Psoas muscle (tissue), 8 donors: Measurements from ENCODE around the gene ASAP2. TPM values are rescaled to one million over a fixed set of nuclear protein-coding genes. Genes with fewer than 3 reads are reported as not detected.

Experiments
- ATAC-seq, 4 donors: fragments of 200-7000 bp; cut with Tn5 transposase; one replicate each; pipeline ENCODE4 v1.9.1; 2020; ENCODE audit warnings: moderate library complexity in 3 of 4, mild to moderate bottlenecking in 2 of 4
- DNase-seq, 2 donors: peaks; one replicate each; pipeline ENCODE4 v3.0.0-alpha.2; 2020
- H3K27ac ChIP-seq: fragments of 200-600 bp; one replicate; pipeline ENCODE4 v1.8.0; 2022
- H3K27me3 ChIP-seq, 3 donors: fragments of 200-600 bp in 1 of 3; one replicate each; pipeline versions ENCODE4 v1.6.1 to v1.8.0; 2013 to 2022; ENCODE audit warnings: low read length in 2 of 3, mild to moderate bottlenecking in 2 of 3, moderate library complexity in 1 of 3; ENCODE audit not compliant: insufficient read depth in 3 of 3
- H3K36me3 ChIP-seq, 2 donors: fragments of 200-600 bp in 1 of 2; one replicate each; pipeline versions ENCODE4 v1.6.1 to v1.8.0; 2013 to 2022; ENCODE audit warnings: low read depth in 1 of 2, mild to moderate bottlenecking in 1 of 2, moderate library complexity in 1 of 2; ENCODE audit not compliant: insufficient read depth in 1 of 2
- H3K4me1 ChIP-seq: fragments of 200-600 bp; one replicate; pipeline ENCODE4 v1.8.0; 2022
- H3K4me3 ChIP-seq: fragments of 200-600 bp; one replicate; pipeline ENCODE4 v1.8.0; 2022; ENCODE audit warnings: mild to moderate bottlenecking
- H3K9me3 ChIP-seq: fragments of 200-600 bp; one replicate; pipeline ENCODE4 v1.8.0; 2022
- WGBS, 3 donors: extraction: QIAGEN DNeasy Blood & Tissue Kit; methylation state at CpG; one replicate each; pipeline versions ENCODE4 v1.1.6 to v1.1.7; 2013; 5-methylcytosine and 5-hydroxymethylcytosine counted together
- intact Hi-C, 2 donors: fragments of 100-400 bp; cut with DNase I; formaldehyde crosslinking; loops; one replicate each; pipeline versions ENCODE4 v1.11.0 to v1.14.2; 2022
- polyA plus RNA-seq, 3 donors: library from polyadenylated mRNA; stranded (reverse); fragments of 200-250 nt; gene quantifications; one replicate each; pipeline ENCODE4 v1.2.3, GENCODE V29; 2013
- total RNA-seq, 4 donors: library from RNA; stranded (reverse); fragmentation: NEBNext Ultra II Directional in 2 of 4; extraction: Animal tissue kit (Norgen Biotek cat#: 25700) in 2 of 4; gene quantifications; one replicate each; pipeline versions ENCODE4 v1.2.1 to v1.2.4, GENCODE V29; 2021 to 2023
- TF ChIP-seq, protein P1 (sequence below): fragments of 200-600 bp; IDR thresholded peaks from one replicate; pipeline ENCODE4 v1.8.0; 2022; ENCODE audit warnings: antibody characterized with exemption
- donor health status: healthy with polysubstance abuse.
- donor health status: DM: no; HTN: no; CAD: no; lungs with moderate emphysema.
- donor health status: Bipolar disorder and iron deficiency.
- donor health status: healthy.
- donor health status: DM: yes; HTN: yes; CAD: no.
- donor health status: DM: no; HTN: no; CAD: no.
- donor health status: DM: no; HTN: no; CAD: no.
- donor health status: DM: yes; HTN: yes; CAD: no.

The ASAP2 gene
- total and polyA plus RNA-seq, 7 donors = 1.6 to 9.0 (median 3.3) TPM

DNA sequence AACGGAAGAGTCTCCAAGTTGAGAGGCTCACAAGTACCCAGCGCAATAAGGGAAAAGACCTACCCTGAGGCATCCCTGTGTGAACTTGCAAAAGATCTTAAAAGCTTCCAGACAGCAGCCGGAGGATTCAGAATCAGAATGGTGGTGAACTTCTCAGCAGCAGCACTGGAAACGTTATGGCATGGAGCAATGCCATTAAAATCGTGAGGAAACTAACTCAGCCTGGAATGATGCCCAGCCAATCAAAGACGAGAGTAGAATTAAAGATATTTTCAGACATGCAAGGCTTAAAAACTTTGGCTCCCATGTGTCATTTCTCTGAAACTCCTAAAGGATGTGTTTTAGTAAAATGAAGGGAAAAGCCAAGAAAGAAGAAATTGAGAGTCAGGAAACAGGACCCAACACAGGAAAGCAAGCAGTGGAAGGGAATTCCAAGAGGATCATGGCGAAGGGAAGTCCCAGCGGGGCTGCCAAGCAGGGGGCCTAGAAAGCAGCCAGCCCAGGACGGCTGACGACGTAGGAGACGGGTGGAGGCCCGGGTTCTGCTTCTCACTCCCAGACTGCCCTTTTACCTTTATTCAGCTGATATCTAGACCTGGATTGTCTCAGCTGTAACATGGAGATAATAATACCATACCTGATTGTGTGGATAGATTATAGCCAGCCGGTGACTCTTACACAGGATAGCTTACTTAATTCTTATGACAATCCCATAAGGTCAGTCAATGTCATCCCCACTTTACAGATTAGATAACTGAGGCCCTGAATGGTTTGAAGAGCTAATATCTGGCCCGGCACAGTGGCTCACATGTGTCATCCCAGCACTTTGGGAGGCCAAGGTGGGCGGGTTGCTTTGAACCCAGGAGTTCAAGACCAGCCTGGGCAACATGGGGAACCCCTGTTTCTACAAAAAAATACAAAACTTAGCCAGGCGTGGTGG lies 92.8 kb downstream of the ASAP2 start:
- no peaks in the 10 kb centered on the region for H3K36me3 ChIP-seq
- H3K9me3 ChIP-seq = no peaks in the 10 kb centered on the region
- DNase-seq (no peak), ATAC-seq (no peak)
- 73 to 74% (median 73%) methylated on average over 17 of the region's 17 CpGs for WGBS, 3 donors
- TF ChIP-seq, protein P1, sequence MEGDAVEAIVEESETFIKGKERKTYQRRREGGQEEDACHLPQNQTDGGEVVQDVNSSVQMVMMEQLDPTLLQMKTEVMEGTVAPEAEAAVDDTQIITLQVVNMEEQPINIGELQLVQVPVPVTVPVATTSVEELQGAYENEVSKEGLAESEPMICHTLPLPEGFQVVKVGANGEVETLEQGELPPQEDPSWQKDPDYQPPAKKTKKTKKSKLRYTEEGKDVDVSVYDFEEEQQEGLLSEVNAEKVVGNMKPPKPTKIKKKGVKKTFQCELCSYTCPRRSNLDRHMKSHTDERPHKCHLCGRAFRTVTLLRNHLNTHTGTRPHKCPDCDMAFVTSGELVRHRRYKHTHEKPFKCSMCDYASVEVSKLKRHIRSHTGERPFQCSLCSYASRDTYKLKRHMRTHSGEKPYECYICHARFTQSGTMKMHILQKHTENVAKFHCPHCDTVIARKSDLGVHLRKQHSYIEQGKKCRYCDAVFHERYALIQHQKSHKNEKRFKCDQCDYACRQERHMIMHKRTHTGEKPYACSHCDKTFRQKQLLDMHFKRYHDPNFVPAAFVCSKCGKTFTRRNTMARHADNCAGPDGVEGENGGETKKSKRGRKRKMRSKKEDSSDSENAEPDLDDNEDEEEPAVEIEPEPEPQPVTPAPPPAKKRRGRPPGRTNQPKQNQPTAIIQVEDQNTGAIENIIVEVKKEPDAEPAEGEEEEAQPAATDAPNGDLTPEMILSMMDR = no peak
- H3K27me3 ChIP-seq = no peaks in the 10 kb centered on the region
- intact Hi-C loops = no loop called here
- no peak overlapping the region for H3K27ac ChIP-seq
- H3K4me3 ChIP-seq = no peak overlapping the region
- peaks cover 23% of the 10 kb centered on the region for H3K4me1 ChIP-seq

DNA sequence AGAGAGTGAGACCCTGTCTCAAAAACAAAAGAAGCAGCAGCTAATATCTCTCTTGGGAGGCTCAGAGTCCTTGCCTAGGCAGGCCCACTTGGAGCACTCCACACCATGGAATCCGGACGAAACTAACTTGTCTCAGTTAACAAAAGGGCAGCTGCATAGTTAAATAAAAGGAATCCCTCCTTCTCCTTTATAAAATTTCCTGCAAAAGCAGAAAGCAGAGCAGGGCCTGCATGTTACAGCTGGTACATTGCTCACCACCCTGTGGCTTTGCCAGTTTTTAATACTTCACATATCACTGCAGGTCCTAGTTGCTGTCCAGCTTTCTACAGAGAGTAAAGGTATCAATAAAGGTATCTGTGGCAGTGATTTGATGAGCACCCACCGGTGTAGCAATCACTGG lies 93.6 kb downstream of the ASAP2 start:
- H3K36me3 ChIP-seq = no peaks in the 10 kb centered on the region
- intact Hi-C loops = no loop called here
- DNase-seq = no peak
- H3K27me3 ChIP-seq = no peaks in the 10 kb centered on the region
- H3K27ac ChIP-seq = no peak overlapping the region
- no peaks in the 10 kb centered on the region for H3K9me3 ChIP-seq
- peaks cover 23% of the 10 kb centered on the region for H3K4me1 ChIP-seq
- ATAC-seq = peak in 1 of 4 donors; percentile 16
- TF ChIP-seq, protein P1 = no peak
- WGBS, 3 donors = 49 to 62% (median 51%) methylated on average over 3 of the region's 3 CpGs
- H3K4me3 ChIP-seq = no peak overlapping the region

DNA sequence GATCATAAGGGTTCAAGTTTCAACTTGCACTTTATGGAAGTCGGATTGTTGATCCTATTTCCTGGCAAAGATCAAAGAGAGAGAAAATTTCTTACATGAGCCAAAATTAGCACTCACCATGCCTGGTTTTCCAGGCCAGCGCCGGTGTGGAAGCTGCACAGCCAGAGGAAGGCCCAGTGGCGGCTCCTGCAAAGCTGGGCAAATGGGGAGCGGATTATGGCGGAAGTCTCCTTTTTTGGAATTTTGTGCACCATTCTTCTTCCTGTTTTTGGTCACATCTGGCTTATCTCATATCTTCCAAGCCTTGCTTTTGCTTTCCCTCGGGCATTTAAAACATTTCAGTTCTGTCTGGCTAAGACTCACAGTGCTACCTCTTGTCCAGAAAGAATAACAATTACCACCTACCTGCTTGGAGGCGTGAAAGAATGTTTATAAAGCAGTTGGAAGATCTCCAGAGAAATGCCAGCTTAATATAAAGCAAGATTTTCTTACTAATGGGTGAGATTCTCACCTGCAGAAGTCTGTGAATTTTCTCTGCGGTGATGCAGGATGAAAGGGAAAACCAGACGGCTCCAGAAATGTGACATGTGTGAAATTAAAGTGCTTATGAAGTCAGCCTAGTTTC lies 94.3 kb downstream of the ASAP2 start:
- intact Hi-C loops = no loop called here
- 60 to 61% (median 60%) methylated on average over 10 of the region's 10 CpGs for WGBS, 3 donors
- no peaks in the 10 kb centered on the region for H3K9me3 ChIP-seq
- H3K27me3 ChIP-seq = no peaks in the 10 kb centered on the region
- no peak for DNase-seq
- peak in 1 of 4 donors; percentile 19 for ATAC-seq
- no peaks in the 10 kb centered on the region for H3K36me3 ChIP-seq
- TF ChIP-seq, protein P1 = no peak
- H3K27ac ChIP-seq = no peak overlapping the region
- no peak overlapping the region for H3K4me3 ChIP-seq
- peaks cover 23% of the 10 kb centered on the region for H3K4me1 ChIP-seq

DNA sequence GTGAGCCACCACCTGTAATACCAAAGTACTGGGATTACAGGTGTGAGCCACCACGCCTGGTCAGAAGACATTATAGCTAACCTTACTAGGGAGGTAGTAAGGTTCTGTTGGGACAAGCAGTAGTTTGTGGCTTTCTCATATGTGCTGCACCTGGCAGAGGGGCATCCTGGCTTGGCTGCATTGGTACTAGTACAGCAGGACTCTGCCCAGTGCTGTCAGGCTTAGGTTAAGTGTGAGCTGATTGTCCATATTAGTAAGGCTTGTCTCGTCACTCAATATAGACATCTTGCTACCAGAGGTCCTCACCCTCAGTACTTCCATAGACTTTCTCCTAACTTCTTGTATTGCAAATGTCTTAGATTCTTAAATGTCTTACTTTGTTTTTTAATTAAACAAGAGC lies 96.1 kb downstream of the ASAP2 start:
- Histone ChIP-seq H3K4me1 (peaks cover 34% of the 10 kb centered on the region), H3K27me3 (no peaks in the 10 kb centered on the region), H3K36me3 (no peaks in the 10 kb centered on the region), H3K4me3 (no peak overlapping the region), H3K9me3 (no peaks in the 10 kb centered on the region), H3K27ac (no peak overlapping the region)
- TF ChIP-seq, protein P1 = no peak
- no peak for DNase-seq
- intact Hi-C loops = no loop called here
- 78 to 96% (median 95%) methylated on average over 2 of the region's 2 CpGs for WGBS, 3 donors
- ATAC-seq = no peak
